Activated T-helper 1 cell treated with anti-CD3 and anti-CD28 coated beads, Interleukin-12 subunit alpha, Interleukin-12 subunit beta, Interleukin-2, Interleukin-4 antibody, amounts not matched to agents 30 ng/mL and 10 ng/mL and 1 ng/mL, durations not matched to agents 14 hours and 24 hours and 36 hours (primary cell): ENCODE measurements around the gene TXLNB. TPM values are rescaled to one million over a fixed set of nuclear protein-coding genes. Genes with fewer than 3 reads are reported as not detected.
A peak's percentile ranks its signal among the peaks of the same experiment; 100 is the strongest.

ENCODE experiments used
- DNase-seq: peaks from one replicate; pipeline ENCODE4 v3.0.0; 2021; ENCODE audit warnings: low spot score
- H3K27ac Mint-ChIP-seq: one replicate; pipeline ENCODE4 v1.8.0; 2021; ENCODE audit warnings: mild to moderate bottlenecking, mixed read lengths
- H3K27me3 Mint-ChIP-seq: one replicate; pipeline ENCODE4 v1.8.0; 2022; ENCODE audit warnings: mild to moderate bottlenecking, moderate library complexity, mixed read lengths; ENCODE audit not compliant: insufficient read depth
- H3K36me3 Mint-ChIP-seq: one replicate; pipeline ENCODE4 v1.8.0; 2021; ENCODE audit warnings: low read depth, mixed read lengths
- H3K4me1 Mint-ChIP-seq: one replicate; pipeline ENCODE4 v1.8.0; 2021; ENCODE audit warnings: low read depth, mixed read lengths
- H3K4me3 Mint-ChIP-seq: one replicate; pipeline ENCODE4 v1.8.0; 2021; ENCODE audit warnings: mild to moderate bottlenecking, moderate library complexity, mixed read lengths
- H3K9me3 Mint-ChIP-seq: one replicate; pipeline ENCODE4 v1.8.0; 2021; ENCODE audit warnings: mixed read lengths
- intact Hi-C: fragments of 100-400 bp; cut with micrococcal nuclease; formaldehyde crosslinking; loops from one replicate; pipeline ENCODE4 v1.15.1; 2024
- total RNA-seq: library from RNA; stranded (reverse); gene quantifications from 2 replicates; pipeline ENCODE4 v1.2.3, GENCODE V29; 2022

Gene TXLNB
- total RNA-seq, 1 donor from 2014 or later: 0.08 TPM

- intact Hi-C loops: loop anchor here (1.0 to 5.0 kb wide), 2 partner anchors 8 to 40 kb away; no protein-coding TSS in a partner anchor
- Mint-ChIP-seq H3K4me3 (no peak overlapping the region), H3K27me3 (no peaks in the 10 kb centered on the region), H3K9me3 (no peaks in the 10 kb centered on the region), H3K27ac (peak overlapping the region; percentile 2), H3K4me1 (peaks cover 36% of the 10 kb centered on the region), H3K36me3 (peaks cover 5% of the 10 kb centered on the region)
- no peak for DNase-seq
Measured at GRCh38 chr6:139282684-139283083, 9.1 kb downstream of the TXLNB start.

GRCh38 chr6:139278190-139278589, 13.6 kb downstream of the TXLNB start:
- no peak overlapping the region for H3K27ac Mint-ChIP-seq
- no peak overlapping the region for H3K4me3 Mint-ChIP-seq
- H3K27me3 Mint-ChIP-seq: no peaks in the 10 kb centered on the region
- no peak for DNase-seq
- intact Hi-C loops: no loop called here
- H3K9me3 Mint-ChIP-seq: no peaks in the 10 kb centered on the region
- H3K4me1 Mint-ChIP-seq: peaks cover 32% of the 10 kb centered on the region
- H3K36me3 Mint-ChIP-seq: peaks cover 3% of the 10 kb centered on the region

GRCh38 chr6:139277587-139277986, 14.2 kb downstream of the TXLNB start:
- Mint-ChIP-seq H3K4me1 (peaks cover 27% of the 10 kb centered on the region), H3K4me3 (no peak overlapping the region), H3K27ac (no peak overlapping the region), H3K9me3 (no peaks in the 10 kb centered on the region), H3K27me3 (no peaks in the 10 kb centered on the region), H3K36me3 (peaks cover 3% of the 10 kb centered on the region)
- DNase-seq: no peak
- intact Hi-C loops: no loop called here

GRCh38 chr6:139277161-139277560, 14.6 kb downstream of the TXLNB start:
- DNase-seq: no peak
- H3K4me1 Mint-ChIP-seq: peaks cover 25% of the 10 kb centered on the region
- intact Hi-C loops: no loop called here
- H3K27ac Mint-ChIP-seq: no peak overlapping the region
- H3K9me3 Mint-ChIP-seq: no peaks in the 10 kb centered on the region
- peaks cover 3% of the 10 kb centered on the region for H3K36me3 Mint-ChIP-seq
- H3K4me3 Mint-ChIP-seq: no peak overlapping the region
- H3K27me3 Mint-ChIP-seq: no peaks in the 10 kb centered on the region

- Mint-ChIP-seq H3K9me3 (no peaks in the 10 kb centered on the region), H3K27me3 (no peaks in the 10 kb centered on the region), H3K4me1 (peaks cover 15% of the 10 kb centered on the region), H3K27ac (no peak overlapping the region), H3K4me3 (no peak overlapping the region), H3K36me3 (peaks cover 3% of the 10 kb centered on the region)
- DNase-seq: no peak
- intact Hi-C loops: no loop called here
Measured at GRCh38 chr6:139275279-139276055, 16.3 kb downstream of the TXLNB start.

GRCh38 chr6:139271056-139271455, 20.7 kb downstream of the TXLNB start:
- Mint-ChIP-seq H3K27ac (no peak overlapping the region), H3K4me1 (no peaks in the 10 kb centered on the region), H3K4me3 (no peak overlapping the region), H3K27me3 (no peaks in the 10 kb centered on the region), H3K36me3 (peaks cover 3% of the 10 kb centered on the region), H3K9me3 (no peaks in the 10 kb centered on the region)
- no peak for DNase-seq
- intact Hi-C loops: no loop called here

- H3K4me3 Mint-ChIP-seq: no peak overlapping the region
- intact Hi-C loops: no loop called here
- DNase-seq: no peak
- H3K27ac Mint-ChIP-seq: no peak overlapping the region
- H3K9me3 Mint-ChIP-seq: no peaks in the 10 kb centered on the region
- no peaks in the 10 kb centered on the region for H3K4me1 Mint-ChIP-seq
- H3K36me3 Mint-ChIP-seq: peaks cover 3% of the 10 kb centered on the region
- no peaks in the 10 kb centered on the region for H3K27me3 Mint-ChIP-seq
Measured at GRCh38 chr6:139270249-139270648, 21.5 kb downstream of the TXLNB start.

GRCh38 chr6:139265512-139266190, 26.1 kb downstream of the TXLNB start:
- no peak for DNase-seq

GRCh38 chr6:139262519-139263300, 29.1 kb downstream of the TXLNB start:
- Mint-ChIP-seq H3K27me3 (no peaks in the 10 kb centered on the region), H3K4me3 (peak overlapping the region; percentile 72), H3K4me1 (peaks cover 37% of the 10 kb centered on the region), H3K9me3 (no peaks in the 10 kb centered on the region), H3K36me3 (peaks cover 5% of the 10 kb centered on the region), H3K27ac (peak overlapping the region; percentile 90)
- peak; percentile 24 for DNase-seq
- intact Hi-C loops: loop anchor here (1.0 to 2.0 kb wide), 6 partner anchors 13 to 116 kb away; partner anchors contain the start of gene TXLNB

More at GRCh38 chr6:139265512-139266190, 26.1 kb downstream of the TXLNB start:
- no peak overlapping the region for H3K4me3 Mint-ChIP-seq
- intact Hi-C loops: no loop called here
- H3K36me3 Mint-ChIP-seq: no peaks in the 10 kb centered on the region
- H3K9me3 Mint-ChIP-seq: no peaks in the 10 kb centered on the region
- no peaks in the 10 kb centered on the region for H3K27me3 Mint-ChIP-seq
- peaks cover 17% of the 10 kb centered on the region for H3K4me1 Mint-ChIP-seq
- no peak overlapping the region for H3K27ac Mint-ChIP-seq

- Mint-ChIP-seq H3K36me3 (peaks cover 7% of the 10 kb centered on the region), H3K4me3 (no peak overlapping the region), H3K27ac (no peak overlapping the region), H3K27me3 (no peaks in the 10 kb centered on the region), H3K4me1 (peaks cover 45% of the 10 kb centered on the region), H3K9me3 (no peaks in the 10 kb centered on the region)
- no peak for DNase-seq
- intact Hi-C loops: no loop called here
Measured at GRCh38 chr6:139257821-139258398, 33.9 kb downstream of the TXLNB start.

- no peaks in the 10 kb centered on the region for H3K27me3 Mint-ChIP-seq
- peaks cover 39% of the 10 kb centered on the region for H3K4me1 Mint-ChIP-seq
- intact Hi-C loops: no loop called here
- H3K27ac Mint-ChIP-seq: no peak overlapping the region
- H3K36me3 Mint-ChIP-seq: peaks cover 7% of the 10 kb centered on the region
- H3K4me3 Mint-ChIP-seq: no peak overlapping the region
- no peak for DNase-seq
- no peaks in the 10 kb centered on the region for H3K9me3 Mint-ChIP-seq
Measured at GRCh38 chr6:139257291-139257690, 34.5 kb downstream of the TXLNB start.

GRCh38 chr6:139256087-139256486, 35.7 kb downstream of the TXLNB start:
- H3K27ac Mint-ChIP-seq: no peak overlapping the region
- H3K4me3 Mint-ChIP-seq: no peak overlapping the region
- H3K27me3 Mint-ChIP-seq: no peaks in the 10 kb centered on the region
- peaks cover 7% of the 10 kb centered on the region for H3K36me3 Mint-ChIP-seq
- H3K9me3 Mint-ChIP-seq: no peaks in the 10 kb centered on the region
- DNase-seq: no peak
- intact Hi-C loops: no loop called here
- peaks cover 47% of the 10 kb centered on the region for H3K4me1 Mint-ChIP-seq
